Measurements from ENCODE around the gene ALOX12. TPM values are rescaled to one million over a fixed set of nuclear protein-coding genes. Genes with fewer than 3 reads are reported as not detected.
A peak's percentile ranks its signal among the peaks of the same experiment; 100 is the strongest.

The ALOX12 gene
- total RNA-seq, 1 experiment from 2014 or later = not detected

DNA sequence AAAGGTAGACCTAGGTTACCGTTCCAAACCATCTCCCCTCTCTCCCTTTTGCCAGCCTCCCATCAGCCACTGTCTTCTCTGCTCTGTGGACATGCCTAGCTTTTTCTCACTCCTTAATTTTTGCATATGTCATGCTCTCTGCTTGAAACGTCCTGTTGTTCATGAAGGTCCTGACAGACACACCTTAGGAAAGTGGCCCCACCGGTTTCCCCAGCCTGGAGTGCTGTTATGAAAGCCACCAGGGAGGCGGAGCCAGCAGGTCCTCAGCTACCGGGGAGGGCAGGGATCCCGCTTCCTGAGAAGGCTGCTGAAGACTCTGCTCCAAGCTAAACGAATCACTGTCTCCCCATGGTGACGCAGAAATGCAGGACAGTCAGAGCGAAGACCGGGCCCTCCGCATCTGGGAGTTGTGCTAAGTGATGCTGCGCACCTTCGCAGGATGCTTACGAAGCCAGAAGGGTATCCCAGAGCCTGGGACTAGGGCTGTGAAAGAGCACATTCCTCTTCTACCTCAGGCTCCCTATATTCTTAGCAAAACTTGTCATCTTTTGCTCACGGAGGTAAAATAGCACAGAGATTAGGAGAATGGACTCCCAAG lies 50.4 kb downstream of the ALOX12 start:
- intact Hi-C loops (cut with micrococcal nuclease) = loop anchor here (1.0 to 5.0 kb wide), 6 partner anchors 90 to 641 kb away; partner anchors contain the start of genes KCTD11, TP53 and WRAP53
- peak overlapping the region; percentile 97 for H2AFZ ChIP-seq (ENCODE audit: low read depth, low read length, poor library complexity, severe bottlenecking)
- no peaks in the 10 kb centered on the region for H3K79me2 ChIP-seq (ENCODE audit: insufficient read depth, low read length)
- peak overlapping the region; percentile 48 for H3K9ac ChIP-seq (ENCODE audit: low read length)
- peak overlapping the region; percentile 46 for H3K27ac ChIP-seq (ENCODE audit: low read depth, low read length)
- POLR2A ChIA-PET = interaction anchor here (1.0 to 2.1 kb wide), 8 partner anchors 9 to 177 kb away, joined by 3 to 9 read pairs (median 6); partner anchors contain the start of gene SLC16A13
- peak; percentile 71 for DNase-seq (ENCODE audit: low read depth, low spot score)
- peaks cover 31 to 48% of the 10 kb centered on the region in 2 experiments for H3K4me1 ChIP-seq (ENCODE audit: control insufficient read depth in 1 of 2, insufficient read depth in 2 of 2, low read length in 2 of 2)
- H3K27me3 ChIP-seq (ENCODE audit: insufficient read depth, low read length) = no peaks in the 10 kb centered on the region
- no TSS peak for BruUV-seq (replicated peaks)
- ATAC-seq = peak; percentile 82
- no peaks in the 10 kb centered on the region for H3K9me3 ChIP-seq (ENCODE audit: control insufficient read depth in 1 of 2, insufficient read depth in 1 of 2, low read depth in 1 of 2, low read length in 2 of 2)
- CTCF ChIA-PET = interaction anchor here (0.5 to 5.4 kb wide), 29 partner anchors 8 to 1011 kb away, joined by 3 to 53 read pairs (median 5); partner anchors contain the start of genes ASGR1, CTDNEP1, NEURL4 and SLC16A13
- TF ChIP-seq ATF3 (IDR thresholded peaks at IDR 0.05) = no peak
- TF ChIP-seq EZH2 (IDR thresholded peaks at IDR 0.05) = no peak
- TF ChIP-seq, protein P1, sequence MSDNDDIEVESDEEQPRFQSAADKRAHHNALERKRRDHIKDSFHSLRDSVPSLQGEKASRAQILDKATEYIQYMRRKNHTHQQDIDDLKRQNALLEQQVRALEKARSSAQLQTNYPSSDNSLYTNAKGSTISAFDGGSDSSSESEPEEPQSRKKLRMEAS (IDR thresholded peaks at IDR 0.05) = peak; percentile 48; the same call in 1 of the 2 replicates
- TF ChIP-seq CEBPB (IDR thresholded peaks at IDR 0.05; ENCODE audit: low read depth) = peak; percentile 53; the same call in 1 of the 2 replicates
- peak; percentile 42; the same call in 1 of the 2 replicates for TF ChIP-seq POLR2AphosphoS5 (IDR thresholded peaks at IDR 0.05; ENCODE audit: low read depth, low read length)
- no peak for TF ChIP-seq ZNF274 (IDR thresholded peaks at IDR 0.05; ENCODE audit: low read depth, low read length)
- TF ChIP-seq, protein P2, sequence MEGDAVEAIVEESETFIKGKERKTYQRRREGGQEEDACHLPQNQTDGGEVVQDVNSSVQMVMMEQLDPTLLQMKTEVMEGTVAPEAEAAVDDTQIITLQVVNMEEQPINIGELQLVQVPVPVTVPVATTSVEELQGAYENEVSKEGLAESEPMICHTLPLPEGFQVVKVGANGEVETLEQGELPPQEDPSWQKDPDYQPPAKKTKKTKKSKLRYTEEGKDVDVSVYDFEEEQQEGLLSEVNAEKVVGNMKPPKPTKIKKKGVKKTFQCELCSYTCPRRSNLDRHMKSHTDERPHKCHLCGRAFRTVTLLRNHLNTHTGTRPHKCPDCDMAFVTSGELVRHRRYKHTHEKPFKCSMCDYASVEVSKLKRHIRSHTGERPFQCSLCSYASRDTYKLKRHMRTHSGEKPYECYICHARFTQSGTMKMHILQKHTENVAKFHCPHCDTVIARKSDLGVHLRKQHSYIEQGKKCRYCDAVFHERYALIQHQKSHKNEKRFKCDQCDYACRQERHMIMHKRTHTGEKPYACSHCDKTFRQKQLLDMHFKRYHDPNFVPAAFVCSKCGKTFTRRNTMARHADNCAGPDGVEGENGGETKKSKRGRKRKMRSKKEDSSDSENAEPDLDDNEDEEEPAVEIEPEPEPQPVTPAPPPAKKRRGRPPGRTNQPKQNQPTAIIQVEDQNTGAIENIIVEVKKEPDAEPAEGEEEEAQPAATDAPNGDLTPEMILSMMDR (IDR thresholded peaks at IDR 0.05 in 2 of 3, conservative IDR thresholded peaks at IDR 0.05 in 1 of 3; ENCODE audit: borderline replicate concordance in 1 of 3, insufficient read depth in 1 of 3, low read depth in 2 of 3, low read length in 2 of 3) = 0 out of 6 replicates have a peak, but pooled peaks of 1 of the 3 experiments have one; percentile 16
- no peak; the same call in 1 of the 2 replicates for TF ChIP-seq SIN3A (IDR thresholded peaks at IDR 0.05; ENCODE audit: low read depth)
- TF ChIP-seq SP1 (IDR thresholded peaks at IDR 0.05; ENCODE audit: low read depth) = peak; percentile 52; the same call in 1 of the 2 replicates
- peak; percentile 38 for TF ChIP-seq YY1 (IDR thresholded peaks at IDR 0.05; ENCODE audit: extremely low read depth, insufficient replicate concordance, low read depth, low read length)
- TF ChIP-seq, protein P3, sequence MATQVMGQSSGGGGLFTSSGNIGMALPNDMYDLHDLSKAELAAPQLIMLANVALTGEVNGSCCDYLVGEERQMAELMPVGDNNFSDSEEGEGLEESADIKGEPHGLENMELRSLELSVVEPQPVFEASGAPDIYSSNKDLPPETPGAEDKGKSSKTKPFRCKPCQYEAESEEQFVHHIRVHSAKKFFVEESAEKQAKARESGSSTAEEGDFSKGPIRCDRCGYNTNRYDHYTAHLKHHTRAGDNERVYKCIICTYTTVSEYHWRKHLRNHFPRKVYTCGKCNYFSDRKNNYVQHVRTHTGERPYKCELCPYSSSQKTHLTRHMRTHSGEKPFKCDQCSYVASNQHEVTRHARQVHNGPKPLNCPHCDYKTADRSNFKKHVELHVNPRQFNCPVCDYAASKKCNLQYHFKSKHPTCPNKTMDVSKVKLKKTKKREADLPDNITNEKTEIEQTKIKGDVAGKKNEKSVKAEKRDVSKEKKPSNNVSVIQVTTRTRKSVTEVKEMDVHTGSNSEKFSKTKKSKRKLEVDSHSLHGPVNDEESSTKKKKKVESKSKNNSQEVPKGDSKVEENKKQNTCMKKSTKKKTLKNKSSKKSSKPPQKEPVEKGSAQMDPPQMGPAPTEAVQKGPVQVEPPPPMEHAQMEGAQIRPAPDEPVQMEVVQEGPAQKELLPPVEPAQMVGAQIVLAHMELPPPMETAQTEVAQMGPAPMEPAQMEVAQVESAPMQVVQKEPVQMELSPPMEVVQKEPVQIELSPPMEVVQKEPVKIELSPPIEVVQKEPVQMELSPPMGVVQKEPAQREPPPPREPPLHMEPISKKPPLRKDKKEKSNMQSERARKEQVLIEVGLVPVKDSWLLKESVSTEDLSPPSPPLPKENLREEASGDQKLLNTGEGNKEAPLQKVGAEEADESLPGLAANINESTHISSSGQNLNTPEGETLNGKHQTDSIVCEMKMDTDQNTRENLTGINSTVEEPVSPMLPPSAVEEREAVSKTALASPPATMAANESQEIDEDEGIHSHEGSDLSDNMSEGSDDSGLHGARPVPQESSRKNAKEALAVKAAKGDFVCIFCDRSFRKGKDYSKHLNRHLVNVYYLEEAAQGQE (IDR thresholded peaks at IDR 0.05; ENCODE audit: low read depth) = no peak
- H3K9me2 ChIP-seq (ENCODE audit: insufficient read depth) = no peaks in the 10 kb centered on the region
- no peaks in the 10 kb centered on the region for H4K20me1 ChIP-seq (ENCODE audit: insufficient read depth)
- no peaks in the 10 kb centered on the region for H3K36me3 ChIP-seq (ENCODE audit: control insufficient read depth in 1 of 2, insufficient read depth in 2 of 2, low read length in 2 of 2)
- RAD21 ChIA-PET (ENCODE audit: low non-redundant PET in 1 of 2, low total read pairs in 2 of 2, uncharacterized antibody in 2 of 2, unreplicated experiment in 2 of 2) = interaction anchor here (0.5 to 2.3 kb wide), 15 partner anchors 10 to 354 kb away, joined by 3 to 16 read pairs (median 4); no protein-coding TSS in a partner anchor
- peak overlapping the region; percentile 95 for H3K4me2 ChIP-seq (ENCODE audit: low read length)
- peak overlapping the region; percentile 49 to 65 for H3K4me3 ChIP-seq (replicated peaks in 1 of 2; ENCODE audit: low read depth in 1 of 2, low read length in 2 of 2)

Measured in HCT116 (cell line).